Activated CD8-positive, alpha-beta T cell treated with anti-CD3 and anti-CD28 coated beads for 36 hours (primary cell): ENCODE data around the gene CRHBP. TPM values are rescaled to one million over a fixed set of nuclear protein-coding genes. Genes with fewer than 3 reads are reported as not detected.

Experiments used
- ATAC-seq: fragments of 200-7000 bp; cut with Tn5 transposase; one replicate; pipeline ENCODE4 v1.10.0; 2021; ENCODE audit warnings: mild to moderate bottlenecking, moderate library complexity
- CTCF ChIA-PET: fragments of 350-600 bp; sonication (Branson Sonifier 250); formaldehyde crosslinking; loops from one replicate; lab custom pipeline; 2021; ENCODE audit warnings: antibody characterized with exemption; lab: Charles Lee
- POLR2A ChIA-PET: fragments of 350-600 bp; sonication (Branson Sonifier 250); formaldehyde crosslinking; loops from one replicate; lab custom pipeline; 2021; ENCODE audit warnings: antibody characterized with exemption; lab: Charles Lee
- DNase-seq: peaks from one replicate; pipeline ENCODE4 v3.0.0-alpha.2; 2020
- H3K27ac Mint-ChIP-seq: one replicate; pipeline ENCODE4 v1.8.0; 2021; ENCODE audit warnings: mild to moderate bottlenecking, mixed read lengths
- H3K27me3 Mint-ChIP-seq: one replicate; pipeline ENCODE4 v1.8.0; 2021; ENCODE audit warnings: mixed read lengths
- H3K36me3 Mint-ChIP-seq: one replicate; pipeline ENCODE4 v1.8.0; 2021; ENCODE audit warnings: low read depth, mixed read lengths
- H3K4me1 Mint-ChIP-seq: one replicate; pipeline ENCODE4 v1.8.0; 2021; ENCODE audit warnings: low read depth, mixed read lengths
- H3K4me3 Mint-ChIP-seq: one replicate; pipeline ENCODE4 v1.8.0; 2021; ENCODE audit warnings: mild to moderate bottlenecking, moderate library complexity, mixed read lengths
- H3K9me3 Mint-ChIP-seq: one replicate; pipeline ENCODE4 v1.8.0; 2021; ENCODE audit warnings: mixed read lengths
- CTCF ChIP-seq: fragments of 200-600 bp; IDR thresholded peaks from one replicate; pipeline ENCODE4 v1.8.0; 2022; ENCODE audit warnings: antibody characterized with exemption, mild to moderate bottlenecking
- intact Hi-C: fragments of 100-400 bp; cut with micrococcal nuclease; formaldehyde crosslinking; loops from one replicate; pipeline ENCODE4 v1.10.0; 2022
- total RNA-seq, 2 experiments: library from RNA; stranded (reverse); gene quantifications; one replicate each; pipeline ENCODE4 v1.2.3, GENCODE V29; 2021

The CRHBP gene
- total RNA-seq, 2 experiments from 2014 or later = not detected

- ChIA-PET POLR2A (no interaction called here), CTCF (interaction anchor here (1.0 kb wide), 1 partner anchor 69 kb away, joined by 3 read pairs; no protein-coding TSS in a partner anchor)
- no peaks in the 10 kb centered on the region for H3K9me3 Mint-ChIP-seq
- TF ChIP-seq CTCF = no peak
- intact Hi-C loops = no loop called here
- peaks cover 9% of the 10 kb centered on the region for H3K27me3 Mint-ChIP-seq
- peaks cover 8% of the 10 kb centered on the region for H3K4me1 Mint-ChIP-seq
- H3K27ac Mint-ChIP-seq = no peak overlapping the region
- DNase-seq (peak; percentile 22), ATAC-seq (peak; percentile 60)
- no peak overlapping the region for H3K4me3 Mint-ChIP-seq
- no peaks in the 10 kb centered on the region for H3K36me3 Mint-ChIP-seq
These were observed 59.8 kb downstream of the CRHBP start for GRCh38 chr5:77012601-77013000.

GRCh38 chr5:77015938-77016569 is 63.2 kb downstream of the CRHBP start:
- peaks cover 16% of the 10 kb centered on the region for H3K27me3 Mint-ChIP-seq
- ChIA-PET POLR2A (no interaction called here), CTCF (interaction anchor here (0.6 to 2.0 kb wide), 10 partner anchors 10 to 364 kb away, joined by 3 to 10 read pairs (median 3); no protein-coding TSS in a partner anchor)
- TF ChIP-seq CTCF = no peak
- DNase-seq = no peak
- peak; percentile 45 for ATAC-seq
- H3K4me3 Mint-ChIP-seq = no peak overlapping the region
- intact Hi-C loops = loop anchor here (2.0 kb wide), 1 partner anchor 147 kb away; no protein-coding TSS in a partner anchor
- no peaks in the 10 kb centered on the region for H3K36me3 Mint-ChIP-seq
- H3K4me1 Mint-ChIP-seq = peaks cover 8% of the 10 kb centered on the region
- no peak overlapping the region for H3K27ac Mint-ChIP-seq
- H3K9me3 Mint-ChIP-seq = no peaks in the 10 kb centered on the region

- no peak overlapping the region for H3K27ac Mint-ChIP-seq
- H3K36me3 Mint-ChIP-seq = no peaks in the 10 kb centered on the region
- DNase-seq (no peak), ATAC-seq (no peak)
- no peak for TF ChIP-seq CTCF
- no peak overlapping the region for H3K4me3 Mint-ChIP-seq
- CTCF ChIA-PET = interaction anchor here (0.7 to 2.0 kb wide), 8 partner anchors 9 to 242 kb away, joined by 3 to 10 read pairs (median 3); no protein-coding TSS in a partner anchor
- intact Hi-C loops = loop anchor here (2.0 kb wide), 1 partner anchor 148 kb away; no protein-coding TSS in a partner anchor
- H3K9me3 Mint-ChIP-seq = no peaks in the 10 kb centered on the region
- H3K4me1 Mint-ChIP-seq = peaks cover 8% of the 10 kb centered on the region
- H3K27me3 Mint-ChIP-seq = peaks cover 20% of the 10 kb centered on the region
- POLR2A ChIA-PET = no interaction called here
These were observed 64.1 kb downstream of the CRHBP start for GRCh38 chr5:77016962-77017361.

- H3K27ac Mint-ChIP-seq = no peak overlapping the region
- ATAC-seq (no peak), DNase-seq (no peak)
- intact Hi-C loops = loop anchor here (2.0 kb wide), 1 partner anchor 149 kb away; no protein-coding TSS in a partner anchor
- H3K4me1 Mint-ChIP-seq = peaks cover 3% of the 10 kb centered on the region
- CTCF ChIA-PET = interaction anchor here (1.2 to 2.0 kb wide), 2 partner anchors 150 to 153 kb away, joined by 3 to 5 read pairs; no protein-coding TSS in a partner anchor
- no peaks in the 10 kb centered on the region for H3K36me3 Mint-ChIP-seq
- POLR2A ChIA-PET = no interaction called here
- no peak for TF ChIP-seq CTCF
- peaks cover 22% of the 10 kb centered on the region for H3K27me3 Mint-ChIP-seq
- no peaks in the 10 kb centered on the region for H3K9me3 Mint-ChIP-seq
- H3K4me3 Mint-ChIP-seq = no peak overlapping the region
These were observed 64.8 kb downstream of the CRHBP start for GRCh38 chr5:77017668-77018067.

Other genes with a start within 250 kb of the CRHBP start
- 1 to 10 TPM; 2.5 to 3.5 TPM for gene F2R, start 236.9 kb upstream of the CRHBP start, total RNA-seq
- gene F2RL1, start 134.0 kb upstream of the CRHBP start, total RNA-seq = 1 to 10 TPM; 1.8 to 2.2 TPM
- under 1 TPM; 0.36 to 0.81 TPM for gene S100Z, start 103.0 kb upstream of the CRHBP start, total RNA-seq
- gene AGGF1, start 77.4 kb downstream of the CRHBP start, total RNA-seq = 10 to 100 TPM; 27.7 to 33.5 TPM
- gene ZBED3, start 134.2 kb downstream of the CRHBP start, total RNA-seq = 1 to 10 TPM; 5.2 to 6.8 TPM